CD4-positive, alpha-beta T cell treated with Interleukin-4 for 4 hours (primary cell): ENCODE measurements around the gene TAF9B.
"Not testable (repeated sequence)": the region's sequence is repeated elsewhere in the genome, so short reads cannot be mapped to it uniquely, and the experiment has no call there.

ENCODE experiments used
- DNase-seq: peaks from one replicate; pipeline ENCODE4 v3.0.0-alpha.2; 2020

Gene TAF9B

GRCh38 chrX:78116365-78116764, 23.1 kb downstream of the TAF9B start:
- no peak for DNase-seq

GRCh38 chrX:78111140-78111931, 28.1 kb downstream of the TAF9B start:
- DNase-seq: no peak

DNA sequence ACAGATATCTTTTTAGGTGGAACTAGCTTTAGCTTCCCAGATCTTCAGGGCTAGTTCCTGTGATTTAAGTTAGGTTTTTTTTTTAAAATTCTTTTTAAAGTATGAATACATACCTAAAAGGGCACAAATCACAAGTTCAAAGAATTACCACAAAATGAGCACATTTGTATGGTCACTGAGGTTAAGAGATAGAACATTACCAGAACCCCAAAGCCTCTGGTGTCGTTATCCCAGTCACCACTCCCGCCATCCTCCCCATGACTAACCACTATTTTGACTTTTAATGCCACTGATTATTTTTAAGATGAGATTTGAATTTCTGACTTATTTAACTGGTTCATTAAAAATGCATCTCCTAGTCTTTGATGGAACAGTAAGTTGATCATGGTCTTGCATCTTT, 30.0 kb downstream of the TAF9B start:
- peak; percentile 47 for DNase-seq

- no peak for DNase-seq
These were observed 32.8 kb downstream of the TAF9B start for GRCh38 chrX:78106651-78106986.

DNA sequence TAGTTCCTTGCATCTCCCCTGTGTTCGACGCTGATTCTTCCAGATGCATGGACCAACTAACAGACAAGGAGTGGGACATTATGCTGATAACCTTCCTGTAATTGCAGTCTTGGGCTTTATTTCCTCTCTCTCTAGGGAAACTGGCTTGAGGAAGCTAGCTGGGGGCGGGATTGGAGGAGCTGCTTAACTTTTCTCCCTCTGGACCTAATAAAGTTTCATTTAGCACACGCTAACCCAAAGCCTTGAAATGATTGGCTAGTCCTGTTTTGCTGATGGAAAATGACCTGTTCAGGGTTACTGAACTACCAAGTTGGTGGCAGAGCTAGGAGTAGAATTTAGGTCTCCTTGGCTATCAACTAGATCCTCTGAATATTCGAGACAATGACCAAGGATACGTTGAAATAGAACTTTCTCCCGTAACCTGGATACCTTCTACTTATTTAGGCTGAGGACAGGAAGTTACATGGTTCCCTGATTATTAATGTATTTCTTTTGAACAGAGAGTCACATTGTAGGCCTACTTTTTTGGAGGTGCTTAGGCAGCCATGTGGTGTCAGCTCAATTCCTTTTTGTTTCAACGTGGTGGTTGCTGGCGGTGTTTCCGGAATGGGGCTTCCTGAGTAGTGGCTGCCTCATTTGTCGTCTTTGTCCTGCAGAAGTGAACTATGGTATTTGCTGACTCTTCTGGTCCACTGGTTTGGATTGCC, 33.4 kb downstream of the TAF9B start:
- peak; percentile 50 for DNase-seq

- peak; percentile 27 for DNase-seq
These were observed 34.8 kb downstream of the TAF9B start for GRCh38 chrX:78104447-78105176.

- DNase-seq: peak; percentile 96
These were observed 35.6 kb downstream of the TAF9B start, which contains the start of gene PGK1 for GRCh38 chrX:78103623-78104446. Gene PGK1, plus strand, starts transcription at chrX:78104248. Its CDS starts 93 bp downstream, at chrX:78104341.

GRCh38 chrX:78103001-78103622, 36.3 kb downstream of the TAF9B start:
- DNase-seq: no peak

DNA sequence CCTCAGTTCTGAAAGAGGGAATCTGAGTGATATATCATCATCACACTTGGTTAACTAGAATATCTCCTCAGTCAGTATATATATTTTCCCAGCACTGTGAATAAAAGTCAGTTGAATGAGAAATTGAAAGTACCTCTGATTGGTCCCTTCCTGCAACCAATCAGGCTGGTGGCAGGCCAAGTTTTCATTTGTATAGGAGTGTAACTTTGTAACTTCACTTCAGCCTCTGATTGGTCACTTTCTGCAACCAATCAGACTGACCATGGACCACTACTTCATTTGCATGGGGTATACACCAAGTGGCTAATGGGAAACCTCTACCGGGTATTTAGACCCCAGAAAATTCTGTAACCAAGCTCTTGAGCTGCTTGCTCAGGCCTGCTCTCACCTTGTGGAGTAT, 37.4 kb downstream of the TAF9B start:
- DNase-seq: no peak

DNA sequence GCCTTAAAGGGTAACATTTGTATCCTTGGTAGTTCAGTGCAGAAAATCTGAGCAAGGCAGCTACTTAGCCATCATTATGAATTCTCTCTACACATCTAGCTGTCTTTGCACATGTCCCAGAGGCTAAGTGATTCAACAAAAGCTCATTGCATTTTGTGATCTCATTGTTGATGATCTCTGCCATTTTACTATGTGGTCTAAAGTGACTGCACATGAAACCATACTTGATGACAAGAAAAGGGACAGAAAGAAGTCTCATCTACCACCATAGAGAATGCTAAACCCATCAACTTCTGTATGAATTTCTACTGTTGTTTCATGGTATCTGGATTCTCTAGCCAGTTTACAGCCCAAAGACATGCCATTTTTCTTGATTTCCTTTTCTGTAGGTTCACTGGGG, 41.3 kb downstream of the TAF9B start:
- no peak for DNase-seq

GRCh38 chrX:78092296-78092695, 47.2 kb downstream of the TAF9B start:
- DNase-seq: no peak

DNA sequence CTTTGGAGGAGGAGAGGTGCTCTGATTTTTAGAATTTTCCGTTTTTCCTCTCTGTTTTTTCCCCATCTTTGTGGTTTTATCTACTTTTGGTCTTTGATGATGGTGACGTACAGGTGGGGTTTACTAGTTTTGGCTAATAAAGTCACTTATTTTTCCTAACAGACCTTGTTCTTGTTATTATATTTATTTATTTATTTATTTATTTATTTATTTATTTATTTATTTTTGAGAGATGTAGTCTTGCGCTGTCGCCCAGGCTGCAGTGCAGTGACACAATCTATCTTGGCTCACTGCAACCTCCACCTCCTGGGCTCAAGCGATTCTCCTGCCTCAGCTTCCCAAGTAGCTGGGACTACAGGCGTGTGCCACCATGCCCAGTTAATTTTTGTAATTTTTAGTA, 58.0 kb downstream of the TAF9B start:
- DNase-seq: not testable (repeated sequence)
